Right atrium auricular region (tissue), 2 donors: Measurements from ENCODE around the gene CTDP1. TPM values are rescaled to one million over a fixed set of nuclear protein-coding genes. Genes with fewer than 3 reads are reported as not detected.

Experiments
- DNase-seq: peaks from one replicate; pipeline ENCODE4 v3.0.0-alpha.2; 2019; ENCODE audit warnings: low spot score
- H3K27ac ChIP-seq, 2 donors: fragments of 200-600 bp; sonication (generic); 1 replicate in 1 of 2; 2 replicates in 1 of 2; pipeline ENCODE4 v1.5.1; 2016 to 2019
- H3K27me3 ChIP-seq, 2 donors: fragments of 200-600 bp; sonication (generic); one replicate each; pipeline versions ENCODE4 v1.5.1 to v1.6.0; 2017 to 2019
- H3K36me3 ChIP-seq: fragments of 200-600 bp; sonication (generic); one replicate; pipeline ENCODE4 v1.5.1; 2016
- H3K4me1 ChIP-seq, 2 donors: fragments of 200-600 bp; sonication (generic); one replicate each; pipeline versions ENCODE4 v1.5.1 to v1.6.0; 2017 to 2019
- H3K4me3 ChIP-seq, 2 donors: fragments of 200-600 bp; sonication (generic); 1 replicate in 1 of 2; 2 replicates in 1 of 2; pipeline ENCODE4 v1.5.1; 2017 to 2019; ENCODE audit warnings: mild to moderate bottlenecking in 1 of 2, moderate library complexity in 1 of 2
- H3K9me3 ChIP-seq, 2 donors: fragments of 200-600 bp; sonication (generic); one replicate each; pipeline ENCODE4 v1.5.1; 2019
- total RNA-seq, 2 donors: library from RNA; depleted of rRNA; stranded (reverse); fragments of >200 nt; gene quantifications; one replicate each; pipeline ENCODE4 v1.1.0, GENCODE V29; 2016
- TF ChIP-seq, protein P1 (sequence below), 2 donors: fragments of 200-600 bp; sonication (generic); IDR thresholded peaks; one replicate each; pipeline ENCODE4 v1.5.1; 2019; ENCODE audit warnings: antibody characterized with exemption in 2 of 2

CTDP1 gene
- total RNA-seq, 2 donors from 2014 or later: 6.3 to 9.2 TPM

DNA sequence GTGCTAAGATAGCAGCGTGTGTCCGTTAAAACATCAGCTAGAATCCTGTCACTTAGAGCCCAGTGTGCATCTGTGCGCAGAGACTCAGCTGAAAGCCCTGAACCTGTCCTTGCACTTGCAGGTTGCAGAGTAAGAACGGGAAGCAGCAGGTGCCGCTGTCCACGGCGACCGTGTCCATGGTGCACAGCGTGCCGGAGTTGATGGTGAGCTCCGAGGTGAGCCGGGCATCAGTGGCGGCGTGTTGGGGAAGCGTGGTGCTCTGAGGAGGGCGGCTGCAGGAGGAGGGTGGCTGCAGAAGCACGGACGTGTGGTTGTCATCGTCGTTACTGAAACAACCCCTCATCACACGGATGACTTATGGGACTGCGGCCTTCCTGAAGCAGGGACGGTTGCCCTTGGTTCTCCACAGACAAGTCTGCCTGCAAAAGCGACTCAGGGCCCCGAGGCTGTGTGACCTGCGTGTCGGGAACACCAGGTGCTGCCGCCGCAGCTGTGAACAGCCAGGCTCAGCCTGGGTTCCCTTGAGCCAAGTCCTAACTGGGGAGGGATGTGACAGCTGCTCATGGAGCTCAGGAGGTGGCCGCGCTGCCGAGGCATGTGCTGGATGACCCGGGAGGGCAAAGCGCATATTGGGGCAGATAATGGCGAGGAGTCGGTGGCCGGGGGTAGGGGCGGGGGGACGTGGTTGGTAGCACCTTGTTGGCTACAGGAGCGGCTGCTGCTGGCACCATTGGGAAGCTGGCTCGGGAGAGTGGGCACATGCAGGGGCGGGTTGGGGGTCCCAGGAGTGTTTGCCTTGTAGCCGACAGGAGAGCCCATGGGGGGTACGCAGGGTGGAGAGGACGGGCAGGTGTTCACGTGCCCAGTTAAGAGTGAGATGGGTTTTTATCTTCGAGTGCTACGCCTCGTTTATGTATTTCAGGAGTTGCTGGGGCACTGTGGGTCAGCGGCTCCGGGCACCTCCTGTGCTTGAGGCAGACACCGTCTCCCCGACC lies 16.6 kb downstream of the CTDP1 start:
- no peak for DNase-seq
- no peaks in the 10 kb centered on the region for H3K4me1 ChIP-seq
- peaks cover 57% of the 10 kb centered on the region for H3K36me3 ChIP-seq
- no peaks in the 10 kb centered on the region for H3K9me3 ChIP-seq
- no peaks in the 10 kb centered on the region for H3K27me3 ChIP-seq
- H3K4me3 ChIP-seq: no peak overlapping the region
- no peak overlapping the region for H3K27ac ChIP-seq
- TF ChIP-seq, protein P1, sequence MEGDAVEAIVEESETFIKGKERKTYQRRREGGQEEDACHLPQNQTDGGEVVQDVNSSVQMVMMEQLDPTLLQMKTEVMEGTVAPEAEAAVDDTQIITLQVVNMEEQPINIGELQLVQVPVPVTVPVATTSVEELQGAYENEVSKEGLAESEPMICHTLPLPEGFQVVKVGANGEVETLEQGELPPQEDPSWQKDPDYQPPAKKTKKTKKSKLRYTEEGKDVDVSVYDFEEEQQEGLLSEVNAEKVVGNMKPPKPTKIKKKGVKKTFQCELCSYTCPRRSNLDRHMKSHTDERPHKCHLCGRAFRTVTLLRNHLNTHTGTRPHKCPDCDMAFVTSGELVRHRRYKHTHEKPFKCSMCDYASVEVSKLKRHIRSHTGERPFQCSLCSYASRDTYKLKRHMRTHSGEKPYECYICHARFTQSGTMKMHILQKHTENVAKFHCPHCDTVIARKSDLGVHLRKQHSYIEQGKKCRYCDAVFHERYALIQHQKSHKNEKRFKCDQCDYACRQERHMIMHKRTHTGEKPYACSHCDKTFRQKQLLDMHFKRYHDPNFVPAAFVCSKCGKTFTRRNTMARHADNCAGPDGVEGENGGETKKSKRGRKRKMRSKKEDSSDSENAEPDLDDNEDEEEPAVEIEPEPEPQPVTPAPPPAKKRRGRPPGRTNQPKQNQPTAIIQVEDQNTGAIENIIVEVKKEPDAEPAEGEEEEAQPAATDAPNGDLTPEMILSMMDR (IDR thresholded peaks at IDR 0.05): no peak

DNA sequence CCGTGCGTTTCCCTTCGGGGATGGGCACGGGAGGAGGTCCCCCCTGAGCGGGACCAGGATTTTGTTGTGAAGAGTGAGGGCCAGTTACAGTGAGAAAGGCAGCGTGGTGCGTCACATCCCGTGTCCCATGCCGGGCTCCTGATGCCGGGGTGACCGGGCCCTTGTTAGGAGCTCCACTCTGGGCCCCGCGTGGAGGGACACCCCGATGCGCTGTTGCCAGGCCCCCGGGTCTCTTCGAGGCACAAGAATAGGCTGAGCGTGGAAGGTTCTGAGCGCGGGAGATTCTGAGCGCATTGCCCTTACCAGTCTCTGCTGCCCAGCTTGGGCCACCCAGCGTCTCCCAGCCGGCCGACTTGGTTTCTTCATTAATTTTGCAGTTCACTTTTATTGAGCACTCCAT lies 17.6 kb downstream of the CTDP1 start:
- Histone ChIP-seq H3K9me3 (no peaks in the 10 kb centered on the region), H3K36me3 (peaks cover 57% of the 10 kb centered on the region), H3K4me3 (no peak overlapping the region), H3K4me1 (no peaks in the 10 kb centered on the region), H3K27ac (no peak overlapping the region), H3K27me3 (no peaks in the 10 kb centered on the region)
- TF ChIP-seq, protein P1 (IDR thresholded peaks at IDR 0.05): no peak
- no peak for DNase-seq

DNA sequence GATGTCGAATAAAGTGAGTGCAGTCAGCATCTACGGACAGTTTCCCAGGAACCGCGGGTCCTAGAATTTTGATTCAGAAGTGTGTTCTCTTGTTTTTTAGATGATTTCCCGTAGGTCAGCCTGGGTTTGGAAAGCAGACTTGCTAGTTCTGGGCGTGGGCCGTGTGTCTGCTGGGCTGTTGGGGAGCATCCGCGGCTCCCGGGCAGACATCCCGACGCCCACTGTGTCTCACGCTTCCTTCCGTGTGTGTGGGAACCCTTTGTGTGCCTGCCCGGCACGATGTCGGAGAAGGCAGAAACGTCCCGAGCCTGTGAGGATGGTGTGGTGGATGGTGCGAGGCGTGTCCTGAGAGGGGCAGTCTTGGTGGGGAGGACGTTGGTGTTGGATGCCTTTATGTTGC lies 18.4 kb downstream of the CTDP1 start:
- Histone ChIP-seq H3K4me1 (no peaks in the 10 kb centered on the region), H3K27me3 (no peaks in the 10 kb centered on the region), H3K27ac (no peak overlapping the region), H3K36me3 (peaks cover 57% of the 10 kb centered on the region), H3K4me3 (no peak overlapping the region), H3K9me3 (no peaks in the 10 kb centered on the region)
- TF ChIP-seq, protein P1 (IDR thresholded peaks at IDR 0.05): no peak
- no peak for DNase-seq

DNA sequence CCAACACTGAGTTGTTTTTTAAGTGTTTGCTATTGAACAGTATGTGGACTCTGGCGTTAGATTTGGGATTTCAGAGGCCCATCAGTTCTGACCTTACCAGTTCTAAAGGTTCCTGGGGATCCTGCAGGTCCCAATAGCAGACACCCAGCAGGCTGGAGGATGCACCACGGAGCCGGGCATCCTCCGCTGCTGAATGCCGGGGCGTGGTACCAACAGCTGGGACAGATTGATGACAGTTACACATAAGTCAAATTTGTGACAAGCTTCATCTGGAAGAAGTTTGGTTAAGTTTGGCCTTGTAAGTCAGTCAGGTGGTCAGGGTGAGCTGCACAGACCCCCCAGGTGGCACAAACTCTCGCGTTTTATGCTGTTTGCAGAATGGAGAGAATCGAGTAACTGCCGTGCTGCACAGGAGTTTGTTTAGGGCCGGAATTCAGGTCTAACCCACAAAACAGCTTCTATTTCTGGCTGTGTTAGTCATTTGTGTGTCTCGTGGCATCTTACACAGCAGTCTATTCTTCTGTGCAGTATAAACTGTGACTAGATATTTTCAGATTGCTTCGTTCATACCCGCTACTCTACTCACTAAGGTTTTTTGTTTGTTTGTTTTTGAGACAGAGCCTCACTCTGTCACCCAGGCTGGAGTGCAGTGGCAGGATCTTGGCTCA lies 19.2 kb downstream of the CTDP1 start:
- H3K36me3 ChIP-seq: peaks cover 57% of the 10 kb centered on the region
- no peak overlapping the region for H3K4me3 ChIP-seq
- TF ChIP-seq, protein P1 (IDR thresholded peaks at IDR 0.05): no peak

DNA sequence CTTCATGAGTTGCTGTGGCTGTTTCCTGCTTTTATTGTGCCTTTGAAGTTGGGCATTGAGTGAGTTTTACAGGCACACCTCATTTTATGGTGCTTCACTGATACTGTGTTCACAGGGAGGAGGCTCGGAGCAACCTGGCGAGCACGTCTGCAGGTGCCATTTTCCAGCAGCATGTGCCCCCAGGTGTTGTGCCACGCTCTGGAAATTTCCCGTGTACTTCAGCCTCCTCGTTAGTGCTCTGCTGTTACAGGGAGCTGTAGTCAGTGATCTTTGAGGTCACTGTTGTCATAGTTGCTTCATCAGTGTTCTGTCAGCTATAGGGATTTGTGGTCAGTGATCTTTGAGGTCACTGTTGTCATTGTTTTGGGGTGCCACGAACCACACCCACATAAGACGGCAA lies 20.1 kb downstream of the CTDP1 start:
- Histone ChIP-seq H3K36me3 (peaks cover 63% of the 10 kb centered on the region), H3K9me3 (no peaks in the 10 kb centered on the region), H3K27me3 (no peaks in the 10 kb centered on the region), H3K4me3 (no peak overlapping the region), H3K27ac (no peak overlapping the region), H3K4me1 (no peaks in the 10 kb centered on the region)
- no peak for DNase-seq
- TF ChIP-seq, protein P1 (IDR thresholded peaks at IDR 0.05): no peak

More for the DNA sequence above, 19.2 kb downstream of the CTDP1 start:
- no peaks in the 10 kb centered on the region for H3K27me3 ChIP-seq
- no peaks in the 10 kb centered on the region for H3K9me3 ChIP-seq
- no peak overlapping the region for H3K27ac ChIP-seq
- no peak for DNase-seq
- no peaks in the 10 kb centered on the region for H3K4me1 ChIP-seq
